H7 (cell line): ENCODE results near the gene AGBL3. TPM values are rescaled to one million over a fixed set of nuclear protein-coding genes. Genes with fewer than 3 reads are reported as not detected.

Experiments
- DNase-seq: peaks from one replicate; pipeline ENCODE4 v3.0.0; 2012
- H3K27me3 ChIP-seq: 2 replicates; pipeline ENCODE4 v1.6.0; 2011; ENCODE audit warnings: mild to moderate bottlenecking, low read length; ENCODE audit not compliant: control insufficient read depth, insufficient read depth
- H3K36me3 ChIP-seq: replicated peaks from 2 replicates; pipeline ENCODE4 v1.5.1; 2011; ENCODE audit warnings: low read length; ENCODE audit not compliant: control insufficient read depth, insufficient read depth
- H3K4me3 ChIP-seq: 2 replicates; pipeline ENCODE4 v1.5.1; 2011; ENCODE audit warnings: low read depth, mild to moderate bottlenecking, control low read depth, low read length, moderate library complexity; ENCODE audit not compliant: insufficient read depth
- total RNA-seq: library from RNA; depleted of rRNA; stranded (reverse); fragments of >200 nt; shearing (Covaris generic); gene quantifications from 2 replicates; pipeline ENCODE4 v1.2.3, GENCODE V29; 2014; rRNA removed

The AGBL3 gene
- total RNA-seq, 1 experiment from 2014 or later, result 1.7 TPM

DNA sequence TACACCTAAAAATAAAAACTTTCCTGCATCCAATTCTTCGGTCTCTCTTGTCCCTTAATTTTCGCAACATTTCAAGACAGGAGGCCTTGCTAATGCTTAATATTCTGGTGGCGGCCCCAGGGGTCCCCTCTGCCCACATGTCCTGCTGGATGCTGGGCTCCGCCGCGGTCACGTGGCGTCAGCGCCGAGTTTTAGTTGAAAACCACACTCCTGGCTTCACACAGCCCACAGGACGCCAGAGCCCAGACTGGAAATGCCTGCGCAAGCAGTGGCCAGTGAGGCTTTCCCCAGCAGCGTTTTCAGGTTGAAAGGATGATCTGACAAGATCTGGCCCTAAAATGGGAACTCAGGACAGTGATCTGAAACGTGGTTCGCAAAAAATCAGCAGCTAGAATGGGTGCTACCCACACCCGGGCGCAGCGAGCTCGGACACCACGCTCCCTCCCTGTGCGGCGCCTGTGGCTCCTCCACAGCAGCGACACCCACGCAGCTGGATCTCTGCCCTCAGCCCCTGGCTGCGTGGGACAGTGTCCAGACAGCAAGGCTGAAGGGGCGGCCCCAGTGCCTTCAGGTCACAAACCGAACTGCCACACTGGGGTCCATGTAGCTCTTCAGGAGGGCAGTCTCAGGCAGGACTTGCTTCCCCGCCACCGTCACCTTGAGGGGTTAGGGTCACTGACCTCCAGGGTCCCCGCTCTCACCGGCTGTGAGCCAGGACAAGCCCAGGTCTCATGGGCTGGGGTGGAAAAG is 195.8 kb downstream of the AGBL3 start:
- Histone ChIP-seq H3K27me3 (no peaks in the 10 kb centered on the region), H3K4me3 (no peak overlapping the region), H3K36me3 (peaks cover 9% of the 10 kb centered on the region)
- no peak for DNase-seq

- H3K4me3 ChIP-seq, result no peak overlapping the region
- no peaks in the 10 kb centered on the region for H3K27me3 ChIP-seq
- DNase-seq, result no peak
- peaks cover 10% of the 10 kb centered on the region for H3K36me3 ChIP-seq
Observed at GRCh38 chr7:135183478-135183877, 197.2 kb downstream of the AGBL3 start.

- Histone ChIP-seq H3K4me3 (no peak overlapping the region), H3K27me3 (no peaks in the 10 kb centered on the region), H3K36me3 (peaks cover 12% of the 10 kb centered on the region)
- no peak for DNase-seq
Observed at GRCh38 chr7:135184254-135184841, 198.0 kb downstream of the AGBL3 start.

Other genes with a start within 250 kb of the AGBL3 start
- gene CALD1, start 206.9 kb upstream of the AGBL3 start, total RNA-seq, result 95.0 and 99.8 TPM in 2 replicates
- not detected in 2 replicates for gene TMEM140, start 161.6 kb downstream of the AGBL3 start, total RNA-seq
- gene CYREN, start 184.2 kb downstream of the AGBL3 start, total RNA-seq, result 36.2 and 41.1 TPM in 2 replicates
- 9.1 and 17.4 TPM in 2 replicates for gene WDR91, start 225.0 kb downstream of the AGBL3 start, total RNA-seq
- gene STRA8, start 247.3 kb downstream of the AGBL3 start, total RNA-seq, result not detected in 2 replicates